SK-N-SH treated with all-trans-retinoic acid at 6 μM for 48 hours (cell line): ENCODE data around the gene ATG10.

Source experiments
- ATAC-seq: fragments of 200-7000 bp; cut with Tn5 transposase; 3 replicates; pipeline ENCODE4 v1.9.1; 2020; ENCODE audit warnings: mild to moderate bottlenecking, moderate library complexity
- ARNTL ChIP-seq: fragments of 450-650 bp; formaldehyde crosslinking; IDR thresholded peaks from 2 replicates; pipeline ENCODE4 v1.5.0; 2020; ENCODE audit warnings: low read depth, mild to moderate bottlenecking, moderate library complexity, borderline replicate concordance
- BACH2 ChIP-seq: fragments of 250-450 bp; sonication (Bioruptor Pico); IDR thresholded peaks from 2 replicates; pipeline ENCODE4 v1.9.0; 2021; ENCODE audit warnings: mild to moderate bottlenecking, borderline replicate concordance
- CREB5 ChIP-seq: fragments of 250-450 bp; sonication (Bioruptor Pico); IDR thresholded peaks from 2 replicates; pipeline ENCODE4 v1.5.1; 2020; ENCODE audit warnings: low read depth, mild to moderate bottlenecking, moderate library complexity
- CSDC2 ChIP-seq: fragments of 250-450 bp; sonication (Bioruptor Pico); IDR thresholded peaks from 2 replicates; pipeline ENCODE4 v1.5.0; 2020; ENCODE audit warnings: mild to moderate bottlenecking, moderate library complexity
- CSRNP3 ChIP-seq: fragments of 250-450 bp; sonication (Bioruptor Pico); IDR thresholded peaks from 2 replicates; pipeline ENCODE4 v1.5.1; 2021; ENCODE audit warnings: mild to moderate bottlenecking, moderate library complexity
- ESRRG ChIP-seq: fragments of 250-450 bp; sonication (Bioruptor Pico); IDR thresholded peaks from 2 replicates; pipeline ENCODE4 v1.6.1; 2021; ENCODE audit warnings: mild to moderate bottlenecking
- GLIS3 ChIP-seq: fragments of 250-450 bp; sonication (Bioruptor Pico); IDR thresholded peaks from 2 replicates; pipeline ENCODE4 v1.5.0; 2020; ENCODE audit warnings: mild to moderate bottlenecking, moderate library complexity
- ISL1 ChIP-seq: fragments of 250-450 bp; sonication (Bioruptor Pico); IDR thresholded peaks from 2 replicates; pipeline ENCODE4 v2.1.2; 2022; ENCODE audit warnings: mild to moderate bottlenecking, moderate library complexity
- OSR1 ChIP-seq: fragments of 250-450 bp; sonication (Bioruptor Pico); IDR thresholded peaks from 2 replicates; pipeline ENCODE4 v1.8.0; 2022; ENCODE audit warnings: moderate library complexity, mild to moderate bottlenecking, inconsistent platforms
- PATZ1 ChIP-seq: fragments of 250-450 bp; sonication (Bioruptor Pico); IDR thresholded peaks from 2 replicates; pipeline ENCODE4 v1.8.0; 2020; ENCODE audit warnings: mild to moderate bottlenecking, moderate library complexity, borderline replicate concordance
- POU6F1 ChIP-seq: fragments of 250-450 bp; sonication (Bioruptor Pico); IDR thresholded peaks from 2 replicates; pipeline ENCODE4 v1.8.0; 2021; ENCODE audit warnings: low read depth, mild to moderate bottlenecking, moderate library complexity, borderline replicate concordance
- RARB ChIP-seq: fragments of 250-450 bp; sonication (Bioruptor Pico); IDR thresholded peaks from 2 replicates; pipeline ENCODE4 v1.8.0; 2021; ENCODE audit warnings: mild to moderate bottlenecking, moderate library complexity
- SNAI2 ChIP-seq: fragments of 250-450 bp; sonication (Bioruptor Pico); IDR thresholded peaks from 2 replicates; pipeline ENCODE4 v1.5.0; 2020; ENCODE audit warnings: mild to moderate bottlenecking, moderate library complexity
- TCF4 ChIP-seq: fragments of 250-450 bp; sonication (Bioruptor Pico); IDR thresholded peaks from 2 replicates; pipeline ENCODE4 v1.8.0; 2021; ENCODE audit warnings: mild to moderate bottlenecking, moderate library complexity, borderline replicate concordance
- TOX ChIP-seq: fragments of 250-450 bp; sonication (Bioruptor Pico); IDR thresholded peaks from 2 replicates; pipeline ENCODE4 v1.8.0; 2021; ENCODE audit warnings: mild to moderate bottlenecking, moderate library complexity, borderline replicate concordance
- TSHZ2 ChIP-seq: fragments of 250-450 bp; sonication (Bioruptor Pico); IDR thresholded peaks from 2 replicates; pipeline ENCODE4 v1.5.0; 2020; ENCODE audit warnings: mild to moderate bottlenecking, moderate library complexity
- ZC3H10 ChIP-seq: fragments of 250-450 bp; sonication (Bioruptor Pico); IDR thresholded peaks from 2 replicates; pipeline ENCODE4 v1.5.1; 2021; ENCODE audit warnings: mild to moderate bottlenecking, moderate library complexity
- ZFP3 ChIP-seq: fragments of 250-450 bp; sonication (Bioruptor Pico); IDR thresholded peaks from 2 replicates; pipeline ENCODE4 v1.5.0; 2020; ENCODE audit warnings: mild to moderate bottlenecking, moderate library complexity
- ZFP30 ChIP-seq: fragments of 450-650 bp; formaldehyde crosslinking; IDR thresholded peaks from 2 replicates; pipeline ENCODE4 v1.5.0; 2022; ENCODE audit warnings: mild to moderate bottlenecking, moderate library complexity
- ZNF565 ChIP-seq: fragments of 450-650 bp; formaldehyde crosslinking; conservative IDR thresholded peaks from 2 replicates; pipeline ENCODE4 v1.5.0; 2020; ENCODE audit warnings: low read depth, mild to moderate bottlenecking, moderate library complexity
- ZNF70 ChIP-seq: fragments of 450-650 bp; formaldehyde crosslinking; IDR thresholded peaks from 2 replicates; pipeline ENCODE4 v1.5.0; 2020; ENCODE audit warnings: mild to moderate bottlenecking, moderate library complexity
- ZNF8 ChIP-seq: fragments of 450-650 bp; formaldehyde crosslinking; IDR thresholded peaks from 2 replicates; pipeline ENCODE4 v1.5.0; 2020; ENCODE audit warnings: mild to moderate bottlenecking, moderate library complexity

The ATG10 gene

GRCh38 chr5:81936750-81937149 is 35.1 kb upstream of the ATG10 start:
- no peak for ATAC-seq

GRCh38 chr5:81942746-81943145 is 29.1 kb upstream of the ATG10 start:
- TF ChIP-seq TSHZ2 (CRISPR knock-in tag) (no peak), CSRNP3 (no peak), ZC3H10 (CRISPR knock-in tag) (no peak), ESRRG (CRISPR knock-in tag) (no peak), OSR1 (CRISPR knock-in tag) (no peak), GLIS3 (CRISPR knock-in tag) (no peak), RARB (CRISPR knock-in tag) (no peak), CSDC2 (CRISPR knock-in tag) (no peak), ARNTL (CRISPR knock-in tag) (no peak), BACH2 (CRISPR knock-in tag) (no peak), SNAI2 (no peak), ZNF70 (CRISPR knock-in tag) (no peak), ZFP3 (CRISPR knock-in tag) (no peak), ZFP30 (CRISPR knock-in tag) (no peak), ZNF565 (no peak), POU6F1 (no peak), CREB5 (no peak), ISL1 (CRISPR knock-in tag) (no peak), PATZ1 (no peak), TOX (no peak)
- no peak for ATAC-seq

More at GRCh38 chr5:81936750-81937149, 35.1 kb upstream of the ATG10 start:
- no peak for TF ChIP-seq ZC3H10 (CRISPR knock-in tag)
- no peak for TF ChIP-seq TCF4
- TF ChIP-seq ZFP30 (CRISPR knock-in tag): no peak
- no peak for TF ChIP-seq POU6F1
- TF ChIP-seq ESRRG (CRISPR knock-in tag): no peak
- TF ChIP-seq ZNF8 (CRISPR knock-in tag): no peak
- no peak for TF ChIP-seq CSDC2 (CRISPR knock-in tag)
- no peak for TF ChIP-seq OSR1 (CRISPR knock-in tag)
- no peak for TF ChIP-seq BACH2 (CRISPR knock-in tag)
- TF ChIP-seq ZFP3 (CRISPR knock-in tag): no peak
- no peak for TF ChIP-seq TOX
